Astrocyte of the spinal cord (primary cell): Measurements from ENCODE around the gene BRPF1.

Experiments
- DNase-seq: peaks from one replicate; pipeline ENCODE4 v3.0.0; 2011; ENCODE audit warnings: low read depth, low spot score
- H3K4me3 ChIP-seq: 2 replicates; pipeline ENCODE4 v1.5.1; 2011; ENCODE audit warnings: low read depth, mild to moderate bottlenecking, low read length, moderate library complexity
- in situ Hi-C: cut with HindIII; loops from 2 replicates; pipeline ENCODE4 v1.10.0; 2017; ENCODE audit warnings: low sequenced_read_pairs
- TF ChIP-seq, protein P1 (sequence below): IDR thresholded peaks from 2 replicates; pipeline ENCODE4 v1.5.1; 2012; ENCODE audit warnings: low read depth, mild to moderate bottlenecking, low read length, inconsistent platforms

BRPF1 gene

DNA sequence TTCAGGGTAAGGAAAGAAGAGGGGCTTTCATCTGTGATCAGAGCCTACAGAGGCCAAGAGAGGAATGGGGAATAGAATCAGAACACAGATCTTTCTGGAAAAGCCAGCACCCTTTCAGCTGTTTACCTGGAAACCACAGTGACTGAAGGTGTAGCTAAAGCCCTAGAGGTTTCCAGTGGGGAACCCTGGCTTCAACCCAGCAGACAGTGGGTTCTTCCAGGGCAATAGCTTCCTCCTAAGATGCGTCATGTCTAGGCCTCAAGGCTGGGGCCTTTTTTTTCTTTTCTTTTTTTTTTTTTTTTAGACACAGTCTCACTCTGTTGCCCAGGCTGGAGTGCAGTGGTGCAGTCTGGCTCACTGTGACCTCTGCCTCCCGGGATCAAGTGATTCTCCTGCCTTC lies 31.0 kb upstream of the BRPF1 start:
- TF ChIP-seq, protein P1, sequence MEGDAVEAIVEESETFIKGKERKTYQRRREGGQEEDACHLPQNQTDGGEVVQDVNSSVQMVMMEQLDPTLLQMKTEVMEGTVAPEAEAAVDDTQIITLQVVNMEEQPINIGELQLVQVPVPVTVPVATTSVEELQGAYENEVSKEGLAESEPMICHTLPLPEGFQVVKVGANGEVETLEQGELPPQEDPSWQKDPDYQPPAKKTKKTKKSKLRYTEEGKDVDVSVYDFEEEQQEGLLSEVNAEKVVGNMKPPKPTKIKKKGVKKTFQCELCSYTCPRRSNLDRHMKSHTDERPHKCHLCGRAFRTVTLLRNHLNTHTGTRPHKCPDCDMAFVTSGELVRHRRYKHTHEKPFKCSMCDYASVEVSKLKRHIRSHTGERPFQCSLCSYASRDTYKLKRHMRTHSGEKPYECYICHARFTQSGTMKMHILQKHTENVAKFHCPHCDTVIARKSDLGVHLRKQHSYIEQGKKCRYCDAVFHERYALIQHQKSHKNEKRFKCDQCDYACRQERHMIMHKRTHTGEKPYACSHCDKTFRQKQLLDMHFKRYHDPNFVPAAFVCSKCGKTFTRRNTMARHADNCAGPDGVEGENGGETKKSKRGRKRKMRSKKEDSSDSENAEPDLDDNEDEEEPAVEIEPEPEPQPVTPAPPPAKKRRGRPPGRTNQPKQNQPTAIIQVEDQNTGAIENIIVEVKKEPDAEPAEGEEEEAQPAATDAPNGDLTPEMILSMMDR, result no peak
- no peak overlapping the region for H3K4me3 ChIP-seq
- DNase-seq, result no peak
- in situ Hi-C loops, result no loop called here

DNA sequence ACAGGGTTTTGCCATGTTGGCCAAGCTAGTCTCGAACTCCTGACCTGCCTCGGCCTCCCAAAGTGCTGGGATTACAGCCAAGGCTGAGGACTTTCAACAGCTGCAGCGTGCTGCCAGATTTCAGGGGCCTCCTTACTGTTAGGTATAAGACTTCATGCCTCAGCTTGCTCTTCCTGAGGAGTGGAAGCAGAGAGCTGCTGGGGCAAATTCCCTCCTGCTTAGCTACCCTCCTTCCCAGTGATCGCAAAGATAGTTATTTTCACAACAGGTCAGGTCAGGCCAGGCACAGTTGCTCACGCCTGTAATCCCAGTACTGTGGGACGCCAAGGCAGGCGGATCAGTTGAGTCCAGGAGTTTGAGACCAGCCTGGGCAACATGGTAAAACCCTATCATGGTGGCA lies 30.5 kb upstream of the BRPF1 start:
- in situ Hi-C loops, result no loop called here
- no peak for DNase-seq

DNA sequence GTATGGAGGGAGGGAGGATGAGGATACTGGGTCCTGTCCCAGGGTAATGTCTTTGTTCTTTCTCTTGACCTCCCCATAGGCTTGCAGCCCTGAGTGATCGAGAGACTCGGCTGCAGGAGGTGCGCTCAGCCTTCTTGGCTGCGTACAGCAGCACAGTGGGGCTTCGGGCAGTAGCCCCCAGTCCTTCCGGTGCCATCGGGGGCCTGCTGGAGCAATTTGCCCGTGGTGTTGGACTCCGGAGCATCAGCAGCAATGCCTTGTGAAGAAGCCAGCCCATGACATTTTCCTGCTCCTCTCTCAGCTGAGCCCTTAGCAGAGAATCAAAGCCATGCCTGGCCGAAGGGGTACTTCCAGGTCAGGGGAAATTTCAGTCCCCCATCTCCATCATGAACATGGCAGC lies 29.8 kb upstream of the BRPF1 start:
- no peak for DNase-seq
- TF ChIP-seq, protein P1, result no peak
- in situ Hi-C loops, result no loop called here
- H3K4me3 ChIP-seq, result no peak overlapping the region

More for the DNA sequence above, 30.5 kb upstream of the BRPF1 start:
- H3K4me3 ChIP-seq, result no peak overlapping the region
- TF ChIP-seq, protein P1, result no peak

DNA sequence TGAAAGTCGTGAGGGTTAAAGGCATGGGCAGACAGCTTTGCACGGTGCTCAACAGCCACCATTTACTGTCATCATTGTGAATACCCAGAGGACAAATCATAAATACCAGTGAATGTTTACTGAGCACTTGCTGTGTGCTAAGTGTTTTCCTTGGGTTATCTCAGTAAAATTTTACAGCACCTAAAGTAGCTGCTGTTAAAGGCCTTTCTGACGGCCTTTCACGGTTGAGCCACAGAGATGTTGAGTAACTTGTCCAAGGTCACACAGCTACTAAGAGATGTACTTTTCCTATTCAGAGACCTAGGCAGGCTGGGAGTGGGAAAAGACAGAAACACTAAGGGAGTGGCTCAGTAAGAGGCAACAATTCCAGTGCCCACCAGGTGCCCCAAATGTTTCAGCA lies 28.3 kb upstream of the BRPF1 start:
- TF ChIP-seq, protein P1, result no peak
- DNase-seq, result no peak
- no peak overlapping the region for H3K4me3 ChIP-seq
- in situ Hi-C loops, result no loop called here

DNA sequence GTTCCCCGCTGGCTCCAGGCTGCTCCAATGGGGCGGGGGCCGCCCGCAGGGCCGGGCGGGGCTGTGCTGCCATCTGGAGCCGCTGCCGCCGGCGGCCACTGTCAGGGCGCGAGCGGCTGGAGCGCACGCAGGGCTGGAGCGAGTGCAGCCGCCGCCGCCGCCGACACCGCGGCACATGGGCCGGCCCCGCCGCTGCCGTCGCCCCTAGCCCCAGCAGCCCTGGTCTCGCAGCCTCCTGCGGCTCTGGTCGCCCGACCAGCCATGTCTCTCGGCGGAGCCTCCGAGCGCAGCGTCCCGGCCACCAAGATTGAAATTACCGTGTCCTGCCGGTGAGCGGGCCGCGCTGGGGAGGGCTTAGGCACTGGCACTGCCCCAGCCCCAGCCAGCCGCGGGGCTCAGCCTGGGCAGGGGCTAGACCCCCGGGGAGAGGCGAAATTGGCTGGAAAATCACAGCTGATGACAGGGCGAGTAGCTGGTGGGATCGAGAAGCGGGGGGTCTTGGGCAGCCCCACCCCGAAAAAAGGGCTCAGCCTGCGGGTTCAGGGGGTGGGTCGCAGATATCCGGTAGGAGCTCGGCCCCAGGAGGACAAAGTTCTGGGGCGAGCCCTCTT lies 27.7 kb upstream of the BRPF1 start, which contains the start of gene CPNE9:
CPNE9 (plus strand) TSS at position 98 of the 611 bp plus-strand sequence; CDS start at position 262, 164 bp downstream.
- in situ Hi-C loops, result no loop called here
- peak within 1 kb of the TSS; percentile 15 for H3K4me3 ChIP-seq
- TF ChIP-seq, protein P1, result no peak
- DNase-seq, result no peak

DNA sequence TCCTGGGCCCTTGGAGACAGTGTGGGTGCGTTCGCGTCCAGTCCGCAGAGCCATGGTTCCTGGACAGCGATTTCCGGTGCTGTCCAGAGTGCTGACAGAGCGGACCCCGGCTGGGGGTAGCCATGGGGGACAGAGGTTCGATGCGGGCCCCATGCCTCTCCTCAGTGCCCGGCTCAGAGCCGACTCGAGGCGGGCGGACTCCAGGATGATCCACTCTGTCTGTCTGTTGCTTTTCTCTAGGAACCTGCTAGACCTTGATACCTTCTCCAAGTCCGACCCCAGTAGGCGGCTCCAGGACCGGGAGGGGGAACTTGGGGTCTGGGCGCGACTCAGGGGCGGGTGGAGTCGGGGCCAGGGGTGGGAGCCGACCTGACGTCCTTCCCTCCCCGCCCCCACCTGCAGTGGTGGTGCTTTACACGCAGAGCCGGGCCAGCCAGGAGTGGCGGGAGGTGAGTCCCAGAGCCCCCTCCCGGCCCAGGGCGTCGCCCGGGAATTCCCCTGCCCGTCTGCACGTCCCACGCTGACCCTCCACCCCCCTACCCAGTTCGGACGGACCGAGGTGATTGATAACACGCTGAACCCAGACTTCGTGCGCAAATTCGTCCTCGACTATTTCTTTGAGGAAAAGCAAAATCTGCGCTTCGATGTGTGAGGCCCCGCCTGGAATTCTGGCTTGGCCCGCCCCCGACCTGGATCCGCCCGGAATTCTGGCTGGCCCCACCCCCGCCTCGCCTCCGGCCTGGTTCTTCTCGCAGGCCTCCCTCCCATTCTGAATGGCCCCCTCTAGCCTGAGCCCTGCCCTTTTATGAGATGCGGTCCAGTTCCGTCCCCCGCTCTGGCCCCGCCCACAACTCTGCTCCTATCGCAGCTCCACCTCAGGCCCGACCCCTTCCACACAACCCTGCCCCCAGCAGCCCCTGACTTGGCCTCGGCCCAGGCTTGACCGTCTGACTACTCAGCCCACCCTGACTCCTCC lies 26.9 kb upstream of the BRPF1 start:
- H3K4me3 ChIP-seq, result peak overlapping the region; percentile 15
- DNase-seq, result no peak
- TF ChIP-seq, protein P1, result no peak
- in situ Hi-C loops, result no loop called here
